Lower leg skin (tissue), 4 donors: ENCODE results near the gene ID2. TPM values are rescaled to one million over a fixed set of nuclear protein-coding genes. Genes with fewer than 3 reads are reported as not detected.

Experiments
- DNase-seq, 2 donors: peaks; one replicate each; pipeline ENCODE4 v3.0.0-alpha.2; 2019; ENCODE audit warnings: low spot score in 2 of 2
- H3K4me3 ChIP-seq: fragments of 200-600 bp; sonication (generic); 2 replicates; pipeline ENCODE4 v1.5.1; 2017; ENCODE audit warnings: mild to moderate bottlenecking, low read depth; ENCODE audit not compliant: poor library complexity, severe bottlenecking
- CTCF ChIP-seq, 3 donors: fragments of 450-650 bp; IDR thresholded peaks; one replicate each; pipeline ENCODE4 v1.5.1; 2016; ENCODE audit warnings: antibody characterized with exemption in 3 of 3, mild to moderate bottlenecking in 3 of 3, moderate library complexity in 2 of 3
- POLR2A ChIP-seq, 2 donors: fragments of 450-650 bp; IDR thresholded peaks; one replicate each; pipeline ENCODE4 v1.6.1; 2016 to 2017; ENCODE audit warnings: antibody characterized with exemption in 2 of 2, mild to moderate bottlenecking in 1 of 2, moderate library complexity in 1 of 2
- WGBS, 2 donors: methylation state at CpG; one replicate each; pipeline ENCODE4 v1.1.5; 2018; 5-methylcytosine and 5-hydroxymethylcytosine counted together
- intact Hi-C: fragments of 100-400 bp; cut with DNase I; formaldehyde crosslinking; loops from one replicate; pipeline ENCODE4 v1.15.0; 2023; ENCODE audit warnings: low total_unique reads
- total RNA-seq, 4 donors: library from RNA; depleted of rRNA; stranded (reverse); fragments of >200 nt; gene quantifications; one replicate each; pipeline ENCODE4 v1.1.0, GENCODE V29; 2016

ID2 gene
- total RNA-seq, 4 donors from 2014 or later: 120 to 271 (median 209) TPM

GRCh38 chr2:8692783-8693156 is 10.9 kb downstream of the ID2 start:
- WGBS, 2 donors: 33 to 50% methylated on average over 7 of the region's 7 CpGs
- no peak for DNase-seq
- no peak for TF ChIP-seq CTCF (IDR thresholded peaks at IDR 0.05)
- no peak for TF ChIP-seq POLR2A (IDR thresholded peaks at IDR 0.05)
- intact Hi-C loops: no loop called here
- H3K4me3 ChIP-seq: no peak overlapping the region

- WGBS, 2 donors: 16 to 20% methylated on average over 25 to 28 of the region's 30 CpGs
- no peak for DNase-seq
- no peak for TF ChIP-seq POLR2A (IDR thresholded peaks at IDR 0.05)
- TF ChIP-seq CTCF (IDR thresholded peaks at IDR 0.05): no peak
- no peak overlapping the region for H3K4me3 ChIP-seq
- intact Hi-C loops: no loop called here
These were observed 11.4 kb downstream of the ID2 start for GRCh38 chr2:8693157-8693821.

- intact Hi-C loops: no loop called here
- no peak for DNase-seq
- H3K4me3 ChIP-seq: no peak overlapping the region
- TF ChIP-seq CTCF (IDR thresholded peaks at IDR 0.05): no peak
- TF ChIP-seq POLR2A (IDR thresholded peaks at IDR 0.05): no peak
- 81 to 89% methylated on average over 8 of the region's 8 CpGs for WGBS, 2 donors
These were observed 12.9 kb downstream of the ID2 start for GRCh38 chr2:8694737-8695136.

GRCh38 chr2:8697190-8697589 is 15.3 kb downstream of the ID2 start:
- DNase-seq: no peak
- intact Hi-C loops: no loop called here
- H3K4me3 ChIP-seq: no peak overlapping the region
- WGBS, 2 donors: 85 to 92% methylated on average over 5 of the region's 5 CpGs
- TF ChIP-seq POLR2A (IDR thresholded peaks at IDR 0.05) (no peak), CTCF (IDR thresholded peaks at IDR 0.05) (no peak)

GRCh38 chr2:8699839-8700238 is 18.0 kb downstream of the ID2 start:
- TF ChIP-seq CTCF (IDR thresholded peaks at IDR 0.05) (no peak), POLR2A (IDR thresholded peaks at IDR 0.05) (no peak)
- intact Hi-C loops: no loop called here
- DNase-seq: no peak
- 88 to 90% methylated on average over 7 of the region's 7 CpGs for WGBS, 2 donors
- no peak overlapping the region for H3K4me3 ChIP-seq
